GM12878 (cell line): Measurements from ENCODE around the gene TMEM120B. TPM values are rescaled to one million over a fixed set of nuclear protein-coding genes. Genes with fewer than 3 reads are reported as not detected.

Source experiments
- ATAC-seq: fragments of 200-7000 bp; cut with Tn5 transposase; 3 replicates; pipeline ENCODE4 v1.9.1; 2020; ENCODE audit warnings: mild to moderate bottlenecking, moderate library complexity
- BruUV-seq: library from RNA; stranded (reverse); fragments of 400-500 nt; replicated peaks from 2 replicates; lab custom pipeline; 2021; lab: Mats Ljungman, UMichigan
- CTCF ChIA-PET: fragments of 300-600 bp; sonication (Branson Sonifier 250); formaldehyde crosslinking; extraction: SDS; loops from one replicate; lab custom pipeline; 2021; ENCODE audit warnings: inconsistent platforms; lab: Yijun Ruan, JAX
- POLR2A ChIA-PET: fragments of 350-600 bp; formaldehyde crosslinking; extraction: SDS; loops from one replicate; lab custom pipeline; 2021; ENCODE audit warnings: inconsistent platforms; lab: Charles Lee
- RAD21 ChIA-PET: fragments of 300-600 bp; sonication (Branson Sonifier 250); formaldehyde crosslinking; loops from one replicate; lab custom pipeline; 2023; ENCODE audit warnings: antibody characterized with exemption; ENCODE audit not compliant: unreplicated experiment; lab: Charles Lee
- SMC1A ChIA-PET: fragments of 300-600 bp; sonication (Branson Sonifier 250); formaldehyde crosslinking; loops from one replicate; lab custom pipeline; 2023; ENCODE audit not compliant: unreplicated experiment, uncharacterized antibody; lab: Charles Lee
- DNase-seq: peaks from one replicate; pipeline ENCODE4 v3.0.0-alpha.2; 2011; ENCODE audit warnings: low read depth, low spot score
- FAIRE-seq: peaks from 3 replicates; lab custom pipeline; 2011; peaks lifted over from hg19 to GRCh38; lab: Jason Lieb, UNC
- H2AFZ ChIP-seq: 2 replicates; pipeline ENCODE4 v1.6.0; 2011; ENCODE audit warnings: low read depth, low read length, control low read depth; ENCODE audit not compliant: control insufficient read depth
- H3K27ac ChIP-seq: 2 replicates; pipeline ENCODE4 v1.5.1; 2011; ENCODE audit warnings: control low read depth; ENCODE audit not compliant: control insufficient read depth, insufficient read depth
- H3K27me3 ChIP-seq, 2 experiments: replicated peaks in 1 of 2; 2 replicates each; pipeline versions ENCODE4 v1.6.0 to v1.6.1; 2011; ENCODE audit warnings: low read length in 1 of 2; ENCODE audit not compliant: control insufficient read depth in 2 of 2, insufficient read depth in 2 of 2
- H3K36me3 ChIP-seq, 2 experiments: 2 replicates each; pipeline ENCODE4 v1.5.1; 2011; ENCODE audit warnings: low read length in 1 of 2; ENCODE audit not compliant: control insufficient read depth in 2 of 2, insufficient read depth in 2 of 2
- H3K4me1 ChIP-seq: 2 replicates; pipeline ENCODE4 v1.6.1; 2011; ENCODE audit warnings: mild to moderate bottlenecking, low read length, moderate library complexity, mixed read lengths; ENCODE audit not compliant: control insufficient read depth, insufficient read depth
- H3K4me2 ChIP-seq: 2 replicates; pipeline ENCODE4 v1.6.0; 2011; ENCODE audit warnings: control low read depth; ENCODE audit not compliant: control insufficient read depth, insufficient read depth
- H3K4me3 ChIP-seq: fragments of 200-600 bp; sonication (generic); 2 replicates; pipeline ENCODE4 v1.5.1; 2016
- H3K79me2 ChIP-seq: 2 replicates; pipeline ENCODE4 v1.6.0; 2011; ENCODE audit warnings: low read length; ENCODE audit not compliant: control insufficient read depth, insufficient read depth
- H3K9ac ChIP-seq: 2 replicates; pipeline ENCODE4 v1.8.0; 2011; ENCODE audit warnings: low read length, control low read depth, mixed read lengths; ENCODE audit not compliant: control insufficient read depth, insufficient read depth
- H3K9me3 ChIP-seq: replicated peaks from 3 replicates; pipeline ENCODE4 v1.5.1; 2011; ENCODE audit warnings: mild to moderate bottlenecking, low read length; ENCODE audit not compliant: control insufficient read depth, insufficient read depth
- H4K20me1 ChIP-seq: 2 replicates; pipeline ENCODE4 v1.6.0; 2011; ENCODE audit not compliant: control insufficient read depth, insufficient read depth
- BACH1 ChIP-seq: fragments of 450-650 bp; IDR thresholded peaks from 2 replicates; pipeline ENCODE4 v1.6.1; 2017; ENCODE audit warnings: mild to moderate bottlenecking, borderline replicate concordance
- CBX3 ChIP-seq: fragments of 200-600 bp; sonication (generic); IDR thresholded peaks from 2 replicates; pipeline ENCODE4 v1.6.1; 2016; ENCODE audit warnings: low read depth, borderline replicate concordance
- HSF1 ChIP-seq: fragments of 150-350 bp; IDR thresholded peaks from 2 replicates; pipeline ENCODE4 v1.6.1; 2014; ENCODE audit warnings: mild to moderate bottlenecking, low read depth, low read length
- LARP7 ChIP-seq: fragments of 450-650 bp; IDR thresholded peaks from 2 replicates; pipeline ENCODE4 v1.6.1; 2017; ENCODE audit warnings: mild to moderate bottlenecking
- MXI1 ChIP-seq: fragments of 150-350 bp; IDR thresholded peaks from 2 replicates; pipeline ENCODE4 v1.6.1; 2011; ENCODE audit warnings: low read depth, mild to moderate bottlenecking, inconsistent platforms, low read length, improper control_type of control experiment
- NFYB ChIP-seq: IDR thresholded peaks from 2 replicates; pipeline ENCODE4 v1.6.1; 2011; ENCODE audit warnings: low read depth, mild to moderate bottlenecking, low read length, improper control_type of control experiment, moderate library complexity; ENCODE audit not compliant: insufficient read depth
- PAX5 ChIP-seq: IDR thresholded peaks from 2 replicates; pipeline ENCODE4 v1.6.1; 2011; ENCODE audit warnings: low read depth, low read length, borderline replicate concordance
- WGBS: methylation state at CpG from one replicate; pipeline ENCODE4 v1.1.6; 2016; ENCODE audit warnings: low lambda C conversion rate; ENCODE audit not compliant: insufficient replicate concordance, insufficient coverage; ENCODE audit errors: missing lambda C conversion rate; 5-methylcytosine and 5-hydroxymethylcytosine counted together
- in situ Hi-C: fragments of 300-500 bp; cut with MboI; formaldehyde crosslinking; loops from 9 replicates; pipeline ENCODE4 v1.14.3; 2018; ENCODE audit warnings: mixed read lengths
- intact Hi-C: fragments of 100-400 bp; cut with micrococcal nuclease; formaldehyde crosslinking; loops from one replicate; pipeline ENCODE4 v1.14.2; 2022; ENCODE audit not compliant: unreplicated experiment
- polyA plus RNA-seq, 11 experiments: library from polyadenylated mRNA; depleted of rRNA in 4 of 11; unstranded in 6 of 11; stranded (reverse) in 5 of 11; fragments of >200 nt; fragmentation: Nextera tagmentation in 4 of 11; fragmentation: Illumina TruSeq in 1 of 11; extraction: Ambion mirVana in 4 of 11; extraction: Trizol in 1 of 11; gene quantifications; 1 replicate in 1 of 11; 2 replicates in 10 of 11; pipeline versions ENCODE4 v1.2.1 to v1.2.3, GENCODE V29; 2011 to 2016; ENCODE audit warnings: inconsistent platforms in 2 of 11, missing spikeins in 2 of 11, low read depth in 1 of 11
- total RNA-seq, 4 experiments: library from RNA; depleted of rRNA in 3 of 4; stranded (reverse); fragments of >200 nt in 3 of 4; fragmentation: Illumina TruSeq in 1 of 4; extraction: Trizol in 1 of 4; gene quantifications; 2 replicates each; pipeline versions ENCODE4 v1.2.1 to v1.2.3, GENCODE V29; 2013 to 2021

The TMEM120B gene
- total and polyA plus RNA-seq, 10 of the 15 experiments (the other 5 are each of a cell fraction or from before 2014, with no cell fraction given) = 4.0 to 26.2 (median 9.2) TPM

- Histone ChIP-seq H3K4me3 (no peak overlapping the region), H3K4me2 (no peak overlapping the region), H3K27me3 (no peaks in the 10 kb centered on the region), H3K79me2 (peaks cover 60% of the 10 kb centered on the region), H2AFZ (no peak overlapping the region), H3K9me3 (no peaks in the 10 kb centered on the region), H3K4me1 (peaks cover 23% of the 10 kb centered on the region), H4K20me1 (peaks cover 9% of the 10 kb centered on the region), H3K36me3 (peaks cover 6 to 19% of the 10 kb centered on the region in 2 experiments; a peak in 3 of 4 replicates), H3K9ac (no peak overlapping the region), H3K27ac (no peak overlapping the region)
- no peak for ATAC-seq
- BruUV-seq = no TSS peak
- ChIA-PET POLR2A (interaction anchor here (0.6 kb wide), 1 partner anchor 181 kb away, joined by 4 read pairs; no protein-coding TSS in a partner anchor), SMC1A (interaction anchor here (1.3 to 12.2 kb wide), 2 partner anchors 16 to 123 kb away, joined by 3 to 226 read pairs; partner anchors contain the start of gene RHOF), CTCF (interaction anchor here (1.6 to 13.6 kb wide), 4 partner anchors 13 to 79 kb away, joined by 3 to 565 read pairs (median 14); partner anchors contain the start of genes PSMD9 and RHOF), RAD21 (interaction anchor here (13.1 kb wide), 1 partner anchor 15 kb away, joined by 395 read pairs; the partner anchor contains the start of gene RHOF)
- no peak for TF ChIP-seq NFYB
- no peak for TF ChIP-seq HSF1
- no peak for TF ChIP-seq BACH1
- no peak for TF ChIP-seq MXI1
- TF ChIP-seq LARP7 = no peak
- no peak for TF ChIP-seq PAX5
- TF ChIP-seq CBX3 = no peak
- 90% methylated on average over 17 of the region's 27 CpGs for WGBS
- DNase-seq = no peak
- FAIRE-seq = no peak
- intact Hi-C loops = no loop called here
- in situ Hi-C loops = no loop called here
Measured at GRCh38 chr12:121809712-121810116, 97.2 kb downstream of the TMEM120B start.
